ENCODE results near the gene PAPLN.

GRCh38 chr14:73283608-73284379, 46.5 kb downstream of the PAPLN start:
- no peak for TF ChIP-seq POLR2A (IDR thresholded peaks at IDR 0.05)
- peak in 6 of 12 donors; percentile 8 to 28 (median 20) for TF ChIP-seq CTCF (IDR thresholded peaks at IDR 0.05)
